BLaER1 treated with 17β-estradiol and CSF1 and Interleukin-3, amounts not matched to agents 10 nM and 100 nM (cell line): ENCODE results near the gene VOPP1.

Experiments used
- H3K27ac ChIP-seq, 11 experiments: shearing (Covaris generic); formaldehyde crosslinking; 2 replicates each; pipeline ENCODE4 v1.8.1; 2022
- H3K27me3 ChIP-seq, 11 experiments: shearing (Covaris generic); formaldehyde crosslinking; 2 replicates each; pipeline ENCODE4 v1.8.1; 2022
- H3K36me3 ChIP-seq, 11 experiments: shearing (Covaris generic); formaldehyde crosslinking; 2 replicates each; pipeline ENCODE4 v1.8.1; 2022
- H3K4me1 ChIP-seq, 10 experiments: shearing (Covaris generic); formaldehyde crosslinking; 2 replicates each; pipeline ENCODE4 v1.8.1; 2022
- H3K4me2 ChIP-seq, 11 experiments: shearing (Covaris generic); formaldehyde crosslinking; 2 replicates each; pipeline ENCODE4 v1.8.1; 2022
- H3K4me3 ChIP-seq, 10 experiments: shearing (Covaris generic); formaldehyde crosslinking; 2 replicates each; pipeline ENCODE4 v1.8.1; 2022
- H3K9ac ChIP-seq, 11 experiments: shearing (Covaris generic); formaldehyde crosslinking; 2 replicates each; pipeline ENCODE4 v1.8.1; 2022
- H3K9me3 ChIP-seq, 11 experiments: shearing (Covaris generic); formaldehyde crosslinking; replicated peaks in 1 of 11; 2 replicates each; pipeline ENCODE4 v1.8.1; 2022
- H4K20me1 ChIP-seq, 11 experiments: shearing (Covaris generic); formaldehyde crosslinking; 2 replicates each; pipeline ENCODE4 v1.8.1; 2022
- Cebpa-rat ChIP-seq, 11 experiments: shearing (Covaris generic); IDR thresholded peaks; 2 replicates each; pipeline ENCODE4 v1.8.1; 2022

The VOPP1 gene

DNA sequence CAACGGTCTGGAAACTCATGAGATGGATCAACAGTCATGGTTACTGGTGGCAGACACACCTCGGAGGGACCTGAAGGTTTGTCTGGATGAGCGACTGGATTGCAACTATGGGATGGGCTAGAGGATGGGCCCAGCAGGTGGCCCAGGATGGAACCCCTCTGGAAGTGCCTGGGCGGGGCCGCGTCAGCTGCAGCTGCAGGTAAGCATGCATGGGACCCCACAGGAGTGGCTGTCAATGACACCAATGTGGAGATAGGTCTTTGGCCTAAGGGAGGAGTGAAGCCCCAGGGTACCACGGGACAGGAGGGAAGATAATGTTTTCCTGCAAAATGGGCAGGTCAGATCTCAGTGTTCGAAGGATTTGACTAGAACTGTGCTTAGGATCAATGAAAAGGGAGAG is 103.8 kb downstream of the VOPP1 start:
- H3K4me3 ChIP-seq, result no peak overlapping the region
- H3K27ac ChIP-seq, result no peak overlapping the region
- peaks cover 37 to 71% (median 57%) of the 10 kb centered on the region in 11 experiments for H3K36me3 ChIP-seq
- H4K20me1 ChIP-seq, result peaks cover 0 to 5% (median 0%) of the 10 kb centered on the region in 11 experiments; a peak in 4 of 22 replicates
- no peaks in the 10 kb centered on the region for H3K27me3 ChIP-seq
- H3K4me2 ChIP-seq, result no peak overlapping the region; a peak in 1 of 22 replicates
- TF ChIP-seq Cebpa-rat (IDR thresholded peaks at IDR 0.05), result no peak
- H3K9me3 ChIP-seq, result peaks cover 24 to 46% (median 33%) of the 10 kb centered on the region in 11 experiments
- H3K9ac ChIP-seq, result no peak overlapping the region
- peaks cover 0 to 26% (median 16%) of the 10 kb centered on the region in 10 experiments; a peak in 15 of 20 replicates for H3K4me1 ChIP-seq

DNA sequence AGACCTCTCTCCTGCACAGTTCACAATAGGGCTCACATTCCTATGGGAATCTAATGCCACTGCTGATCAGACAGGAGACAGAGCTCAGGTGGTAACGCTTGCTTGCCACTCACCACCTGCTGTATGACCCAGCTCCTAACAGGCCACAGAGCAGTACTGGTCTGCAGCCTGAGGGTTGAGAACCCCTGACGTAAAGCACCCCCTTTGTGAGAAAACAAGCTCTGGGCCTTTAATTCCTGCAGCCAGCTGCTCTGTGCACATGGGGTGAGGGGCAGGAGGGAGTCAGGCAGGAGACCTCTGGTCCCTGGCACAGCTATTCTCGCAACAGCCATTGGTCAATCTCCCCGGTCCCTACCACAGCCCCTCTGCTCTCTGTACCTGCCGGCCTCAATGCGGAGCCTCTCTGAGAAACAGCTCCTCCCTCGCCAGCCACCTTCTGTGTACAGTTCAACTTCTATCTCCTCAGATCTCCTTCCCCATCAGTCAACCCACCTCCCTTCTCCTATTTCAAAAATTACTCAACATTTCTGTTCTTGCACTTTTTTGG is 105.2 kb downstream of the VOPP1 start:
- Histone ChIP-seq H3K4me2 (no peak overlapping the region), H3K36me3 (peaks cover 35 to 69% (median 55%) of the 10 kb centered on the region in 11 experiments), H3K27me3 (no peaks in the 10 kb centered on the region), H3K4me3 (no peak overlapping the region), H4K20me1 (no peaks in the 10 kb centered on the region; a peak in 1 of 22 replicates), H3K27ac (no peak overlapping the region), H3K9ac (no peak overlapping the region), H3K4me1 (peaks cover 0 to 26% (median 16%) of the 10 kb centered on the region in 10 experiments; a peak in 15 of 20 replicates), H3K9me3 (peaks cover 35 to 54% (median 45%) of the 10 kb centered on the region in 11 experiments)
- no peak for TF ChIP-seq Cebpa-rat (IDR thresholded peaks at IDR 0.05)

DNA sequence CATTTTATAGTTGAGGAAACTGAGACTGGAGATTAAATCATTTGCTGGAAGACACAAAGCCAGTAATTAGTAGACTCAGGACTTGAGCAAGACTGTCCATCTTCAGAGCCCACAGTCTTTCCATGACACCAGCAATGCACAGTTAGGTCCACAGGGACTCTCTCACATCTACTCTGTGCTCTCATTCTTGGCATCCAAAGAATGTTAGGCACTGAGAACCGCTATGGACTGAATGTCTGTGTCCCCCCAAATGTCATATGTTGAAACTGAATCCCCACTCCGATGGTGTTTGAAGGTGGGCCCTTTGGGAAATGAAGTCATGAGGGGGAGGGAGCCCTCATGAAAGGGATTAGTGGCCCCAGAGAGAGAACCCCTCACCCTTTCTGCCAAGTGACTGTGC is 106.6 kb downstream of the VOPP1 start:
- H3K27ac ChIP-seq, result no peak overlapping the region
- H3K9me3 ChIP-seq, result peaks cover 47 to 68% (median 58%) of the 10 kb centered on the region in 11 experiments
- TF ChIP-seq Cebpa-rat (IDR thresholded peaks at IDR 0.05), result no peak
- H3K27me3 ChIP-seq, result no peaks in the 10 kb centered on the region
- H3K4me2 ChIP-seq, result no peak overlapping the region
- H3K4me1 ChIP-seq, result peaks cover 0 to 26% (median 16%) of the 10 kb centered on the region in 10 experiments; a peak in 15 of 20 replicates
- no peaks in the 10 kb centered on the region; a peak in 1 of 22 replicates for H4K20me1 ChIP-seq
- H3K36me3 ChIP-seq, result peaks cover 35 to 75% (median 56%) of the 10 kb centered on the region in 11 experiments
- H3K9ac ChIP-seq, result no peak overlapping the region
- H3K4me3 ChIP-seq, result no peak overlapping the region

DNA sequence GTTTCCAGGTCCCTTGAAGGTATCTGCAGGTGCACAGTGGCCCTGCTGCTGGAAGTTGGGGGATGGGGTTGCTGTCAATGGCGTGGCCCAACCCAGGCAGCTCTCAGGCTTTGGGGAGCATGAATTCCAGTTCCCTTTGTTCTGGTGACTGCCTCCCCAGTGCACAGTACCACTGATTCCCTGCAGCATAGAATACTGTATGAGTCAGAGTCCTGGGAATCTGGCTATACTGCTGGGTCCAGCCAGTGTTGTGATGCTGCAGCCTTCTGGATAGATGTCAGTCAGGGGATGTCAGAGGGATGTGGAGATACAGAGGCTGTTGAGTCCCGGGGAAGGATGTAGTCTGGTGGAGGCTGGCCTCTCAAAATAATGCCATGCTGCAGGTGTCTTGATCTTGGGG is 107.9 kb downstream of the VOPP1 start:
- Histone ChIP-seq H3K36me3 (peaks cover 35 to 70% (median 55%) of the 10 kb centered on the region in 11 experiments), H4K20me1 (no peaks in the 10 kb centered on the region), H3K27me3 (no peaks in the 10 kb centered on the region), H3K27ac (no peak overlapping the region), H3K4me1 (peaks cover 0 to 13% (median 3%) of the 10 kb centered on the region in 10 experiments; a peak in 12 of 20 replicates), H3K4me3 (no peak overlapping the region), H3K9ac (no peak overlapping the region), H3K9me3 (peaks cover 60 to 81% (median 67%) of the 10 kb centered on the region in 11 experiments), H3K4me2 (no peak overlapping the region)
- TF ChIP-seq Cebpa-rat (IDR thresholded peaks at IDR 0.05), result no peak

DNA sequence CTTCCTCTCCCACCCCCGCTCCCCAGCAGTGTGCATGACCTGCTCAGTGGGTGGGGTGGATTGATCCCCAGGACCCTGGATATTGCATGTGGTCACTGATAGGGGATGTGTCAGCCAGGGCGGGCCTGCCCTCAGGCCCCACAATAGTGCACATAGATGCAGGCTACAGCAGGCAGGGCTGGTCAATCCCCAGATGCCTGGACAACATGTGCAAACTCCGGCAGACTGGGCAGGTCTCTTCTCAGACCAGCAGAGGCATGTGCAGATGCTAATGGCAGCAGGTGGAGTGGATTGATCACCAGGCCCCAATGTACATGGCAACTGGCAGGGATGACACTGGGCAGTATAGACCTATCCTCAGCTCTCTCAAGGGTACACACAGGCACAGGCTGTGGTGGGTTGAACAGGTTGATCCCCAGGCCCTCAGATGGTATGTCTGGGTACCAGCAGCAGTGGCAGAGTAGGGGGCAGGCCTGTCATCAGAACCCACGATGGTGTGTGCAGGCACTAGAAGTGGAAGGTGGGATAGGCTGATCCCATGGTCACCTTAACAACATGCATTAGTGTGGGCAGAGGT is 108.5 kb downstream of the VOPP1 start:
- Histone ChIP-seq H3K27me3 (no peaks in the 10 kb centered on the region), H3K36me3 (peaks cover 35 to 63% (median 55%) of the 10 kb centered on the region in 11 experiments), H3K9me3 (peaks cover 66 to 87% (median 73%) of the 10 kb centered on the region in 11 experiments), H3K4me2 (no peak overlapping the region), H3K4me1 (peaks cover 0 to 7% (median 0%) of the 10 kb centered on the region in 10 experiments; a peak in 1 of 20 replicates), H3K27ac (no peak overlapping the region), H3K9ac (no peak overlapping the region), H4K20me1 (no peaks in the 10 kb centered on the region), H3K4me3 (no peak overlapping the region)
- no peak for TF ChIP-seq Cebpa-rat (IDR thresholded peaks at IDR 0.05)

DNA sequence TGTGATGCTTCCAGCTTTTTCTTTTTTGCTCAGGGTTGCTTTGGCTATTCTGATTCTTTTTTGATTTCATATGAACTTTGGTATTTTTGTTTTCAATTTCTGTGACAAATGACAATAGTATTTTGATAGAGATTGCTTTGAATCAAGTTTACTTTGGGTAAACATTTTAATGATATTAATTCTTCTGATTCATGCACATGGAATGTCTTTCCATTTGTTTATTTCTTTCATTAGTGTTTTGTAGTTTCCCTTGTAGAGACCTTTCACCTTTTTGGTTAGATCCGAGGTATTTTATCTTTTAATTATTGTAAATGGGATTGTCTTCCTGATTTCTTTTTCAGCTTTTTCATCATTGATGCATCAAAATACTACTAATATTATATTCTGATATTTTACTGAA is 114.0 kb downstream of the VOPP1 start:
- peak overlapping the region in 9 of 11 experiments; percentile 2 to 73 (median 47); a peak in 14 of 22 replicates for H3K4me2 ChIP-seq
- no peak for TF ChIP-seq Cebpa-rat (IDR thresholded peaks at IDR 0.05)

DNA sequence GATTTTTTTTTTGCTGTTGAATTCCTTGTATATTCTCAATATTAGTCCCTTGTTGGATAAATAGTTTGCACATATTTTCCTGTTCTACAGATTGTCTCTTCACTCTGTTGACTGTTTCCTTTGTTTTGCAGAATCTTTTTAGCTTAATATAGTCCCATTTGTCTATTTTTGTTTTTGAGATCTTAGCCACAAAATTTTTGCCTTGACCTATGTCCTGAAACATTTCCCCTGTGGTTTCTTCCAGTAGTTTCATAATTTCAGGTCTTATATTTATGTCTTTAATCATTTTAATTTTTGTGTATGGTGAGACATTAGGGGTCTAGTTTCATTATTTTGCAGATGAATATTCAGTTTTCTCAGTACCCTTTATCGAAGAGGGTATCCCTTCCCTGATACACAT is 114.5 kb downstream of the VOPP1 start:
- Histone ChIP-seq H3K27ac (no peak overlapping the region), H3K36me3 (peaks cover 0 to 14% (median 0%) of the 10 kb centered on the region in 11 experiments; a peak in 4 of 22 replicates), H3K4me3 (peak overlapping the region in 1 of 10 experiments; percentile 3; a peak in 2 of 20 replicates), H3K4me2 (peak overlapping the region in 9 of 11 experiments; percentile 2 to 73 (median 47); a peak in 15 of 22 replicates), H3K4me1 (peaks cover 0 to 20% (median 15%) of the 10 kb centered on the region in 10 experiments; a peak in 17 of 20 replicates), H3K9ac (no peak overlapping the region), H3K27me3 (no peaks in the 10 kb centered on the region), H4K20me1 (no peaks in the 10 kb centered on the region), H3K9me3 (peaks cover 34 to 60% (median 49%) of the 10 kb centered on the region in 11 experiments)
- no peak for TF ChIP-seq Cebpa-rat (IDR thresholded peaks at IDR 0.05)

More for the DNA sequence above, 114.0 kb downstream of the VOPP1 start:
- Histone ChIP-seq H4K20me1 (no peaks in the 10 kb centered on the region), H3K9me3 (peaks cover 39 to 65% (median 53%) of the 10 kb centered on the region in 11 experiments), H3K4me1 (peaks cover 0 to 20% (median 15%) of the 10 kb centered on the region in 10 experiments; a peak in 17 of 20 replicates), H3K27me3 (no peaks in the 10 kb centered on the region), H3K9ac (no peak overlapping the region), H3K36me3 (peaks cover 0 to 12% (median 4%) of the 10 kb centered on the region in 11 experiments; a peak in 16 of 22 replicates), H3K4me3 (peak overlapping the region in 1 of 10 experiments; percentile 3; a peak in 2 of 20 replicates), H3K27ac (no peak overlapping the region)

DNA sequence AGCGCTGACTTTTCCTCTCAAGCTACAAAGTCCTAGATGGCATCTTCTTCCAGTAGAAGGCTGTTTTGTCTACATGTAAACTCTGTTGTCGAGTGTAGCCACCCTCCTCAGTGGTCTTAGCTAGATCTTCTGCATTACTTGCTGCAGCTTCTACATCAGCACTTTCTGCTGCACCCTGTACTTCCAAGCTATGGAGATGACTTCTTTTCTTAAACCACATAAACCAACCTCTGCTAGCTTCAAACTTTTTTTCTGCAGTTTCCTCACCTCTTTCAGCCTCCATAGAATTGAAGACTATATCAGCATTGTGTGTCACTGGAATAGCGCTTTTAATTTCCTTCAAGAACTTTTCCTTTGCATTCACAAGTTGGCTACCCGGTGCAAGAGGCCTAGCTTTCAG is 119.3 kb downstream of the VOPP1 start:
- H3K9me3 ChIP-seq, result peaks cover 9 to 29% (median 22%) of the 10 kb centered on the region in 11 experiments; a peak in 16 of 22 replicates
- H3K27ac ChIP-seq, result no peak overlapping the region
- no peak overlapping the region for H3K4me3 ChIP-seq
- H3K9ac ChIP-seq, result no peak overlapping the region
- no peak for TF ChIP-seq Cebpa-rat (IDR thresholded peaks at IDR 0.05)
- peaks cover 0 to 12% (median 10%) of the 10 kb centered on the region in 10 experiments; a peak in 17 of 20 replicates for H3K4me1 ChIP-seq
- no peaks in the 10 kb centered on the region for H4K20me1 ChIP-seq
- no peaks in the 10 kb centered on the region for H3K27me3 ChIP-seq
- H3K4me2 ChIP-seq, result no peak overlapping the region
- H3K36me3 ChIP-seq, result peaks cover 0 to 33% (median 9%) of the 10 kb centered on the region in 11 experiments; a peak in 8 of 22 replicates

DNA sequence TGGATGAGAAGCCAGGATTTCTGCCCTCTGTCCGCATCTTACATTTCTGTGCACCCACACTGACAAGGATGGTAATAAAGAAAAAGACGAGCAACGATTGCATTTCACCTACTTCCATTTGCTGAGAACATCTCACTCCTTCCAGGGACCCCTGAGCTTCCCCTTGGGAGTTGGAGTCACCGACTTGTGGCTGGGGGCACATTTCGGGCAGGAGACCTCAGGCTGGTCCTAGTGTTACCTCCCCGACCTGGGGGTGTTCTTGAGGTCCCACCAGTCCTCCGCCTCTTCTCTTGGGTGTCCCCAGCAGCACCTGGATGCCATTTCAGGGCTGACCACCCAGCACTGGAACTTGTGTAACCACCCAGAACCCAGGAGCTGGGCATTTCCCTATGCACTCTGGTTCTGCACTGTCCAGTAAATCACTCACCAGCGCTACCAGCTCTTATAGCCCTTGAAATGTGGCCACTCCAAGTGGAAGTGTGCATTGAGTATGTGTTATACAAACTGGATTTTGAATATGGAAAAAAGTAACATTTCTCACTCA is 122.2 kb downstream of the VOPP1 start:
- Histone ChIP-seq H3K4me2 (no peak overlapping the region), H3K4me1 (peaks cover 3 to 10% (median 8%) of the 10 kb centered on the region in 10 experiments; a peak in 13 of 20 replicates), H3K9ac (no peak overlapping the region), H3K36me3 (peaks cover 0 to 37% (median 9%) of the 10 kb centered on the region in 11 experiments; a peak in 8 of 22 replicates), H4K20me1 (no peaks in the 10 kb centered on the region), H3K27ac (no peak overlapping the region), H3K27me3 (no peaks in the 10 kb centered on the region), H3K4me3 (no peak overlapping the region), H3K9me3 (peaks cover 7 to 30% (median 14%) of the 10 kb centered on the region in 11 experiments; a peak in 18 of 22 replicates)
- no peak for TF ChIP-seq Cebpa-rat (IDR thresholded peaks at IDR 0.05)
